GM12874 (cell line): ENCODE results near the gene WRNIP1.

Experiments
- CTCF ChIP-seq: IDR thresholded peaks from 2 replicates; pipeline ENCODE4 v1.5.1; 2011; ENCODE audit warnings: low read depth, mild to moderate bottlenecking, control low read depth, low read length, moderate library complexity; ENCODE audit not compliant: insufficient read depth

The WRNIP1 gene

DNA sequence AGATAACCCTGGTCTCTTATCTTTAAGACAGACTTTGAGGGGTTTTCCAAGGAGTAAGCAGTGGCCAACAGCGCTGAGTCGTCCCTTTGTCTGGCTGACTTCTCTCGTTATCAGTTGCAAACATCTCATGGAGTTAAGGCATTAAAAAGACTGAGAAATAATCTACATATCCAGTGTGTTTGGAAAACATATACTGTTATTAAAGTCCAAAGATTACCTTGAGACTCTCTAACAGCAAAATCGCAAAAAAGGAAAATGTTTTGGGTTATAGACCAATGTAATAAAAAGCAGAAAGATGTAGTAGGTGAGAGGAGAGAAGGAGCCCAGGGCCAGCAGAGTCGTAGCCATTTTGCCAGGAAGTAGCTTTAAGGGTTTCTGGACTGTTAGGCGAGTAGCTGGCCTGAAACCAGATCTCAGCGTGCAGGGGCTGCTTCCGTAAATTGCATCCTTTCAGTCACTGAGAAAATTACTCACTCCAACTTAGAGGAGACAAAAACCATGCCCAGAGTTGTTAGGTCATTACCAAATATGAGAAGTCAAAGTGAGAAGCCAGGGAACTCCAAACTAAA lies 39.1 kb upstream of the WRNIP1 start:
- TF ChIP-seq CTCF, result no peak

DNA sequence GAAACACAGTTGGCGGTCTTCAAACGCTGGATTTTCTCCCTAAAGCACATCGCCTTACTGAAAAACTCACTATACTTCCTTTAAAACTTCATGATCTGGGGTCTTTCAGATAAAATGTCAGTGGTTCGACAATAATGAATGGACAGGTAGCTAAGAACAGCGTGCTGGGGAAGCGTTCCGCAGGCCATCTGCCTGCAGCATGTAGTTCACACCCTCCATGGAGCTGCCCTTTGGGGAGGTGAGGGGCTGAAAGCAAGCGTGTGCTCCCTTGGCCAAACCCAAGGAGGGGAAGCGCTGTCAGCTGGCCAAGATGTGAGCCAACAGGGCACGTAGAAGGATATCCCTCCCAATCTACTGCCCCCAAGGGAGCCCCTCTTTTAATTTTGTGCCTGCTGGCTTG lies 35.3 kb upstream of the WRNIP1 start:
- no peak for TF ChIP-seq CTCF

DNA sequence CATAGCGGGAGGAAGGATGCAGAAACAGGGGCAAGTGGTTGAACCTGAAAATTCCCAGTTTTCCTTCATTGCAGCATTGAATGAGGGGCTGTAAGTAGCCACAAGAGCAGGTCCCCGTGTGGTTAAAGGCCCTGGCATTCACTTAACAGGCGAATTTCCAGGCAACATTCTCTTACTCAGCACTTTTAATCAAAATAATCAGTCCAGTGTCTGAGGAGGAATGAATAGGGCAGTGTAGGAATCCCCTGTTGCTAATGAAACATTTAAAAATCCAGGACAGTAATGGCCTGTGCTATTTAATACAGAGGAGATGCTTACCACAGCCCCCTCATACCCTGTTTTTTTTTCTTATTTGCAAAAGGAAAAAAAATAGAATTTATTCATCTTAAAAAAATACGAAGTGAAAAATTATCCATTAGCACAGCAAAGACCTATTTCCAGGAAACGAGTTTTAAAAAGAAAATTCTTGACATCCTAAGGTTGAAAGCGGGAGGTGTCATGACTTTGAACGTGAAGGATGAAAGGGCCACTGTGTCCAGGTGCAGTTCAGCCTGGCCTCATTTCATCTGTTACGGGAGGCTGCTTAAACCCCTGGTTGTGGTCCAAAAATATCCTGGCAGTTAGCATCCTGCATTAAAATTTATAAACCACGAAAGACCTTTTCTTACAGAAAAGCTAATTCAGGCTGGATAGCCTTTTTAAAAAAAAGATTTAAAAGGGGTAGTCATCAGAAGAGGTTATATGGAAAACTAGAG lies 34.7 kb upstream of the WRNIP1 start:
- no peak for TF ChIP-seq CTCF

GRCh38 chr6:2731281-2731909 lies 33.8 kb upstream of the WRNIP1 start:
- no peak for TF ChIP-seq CTCF

DNA sequence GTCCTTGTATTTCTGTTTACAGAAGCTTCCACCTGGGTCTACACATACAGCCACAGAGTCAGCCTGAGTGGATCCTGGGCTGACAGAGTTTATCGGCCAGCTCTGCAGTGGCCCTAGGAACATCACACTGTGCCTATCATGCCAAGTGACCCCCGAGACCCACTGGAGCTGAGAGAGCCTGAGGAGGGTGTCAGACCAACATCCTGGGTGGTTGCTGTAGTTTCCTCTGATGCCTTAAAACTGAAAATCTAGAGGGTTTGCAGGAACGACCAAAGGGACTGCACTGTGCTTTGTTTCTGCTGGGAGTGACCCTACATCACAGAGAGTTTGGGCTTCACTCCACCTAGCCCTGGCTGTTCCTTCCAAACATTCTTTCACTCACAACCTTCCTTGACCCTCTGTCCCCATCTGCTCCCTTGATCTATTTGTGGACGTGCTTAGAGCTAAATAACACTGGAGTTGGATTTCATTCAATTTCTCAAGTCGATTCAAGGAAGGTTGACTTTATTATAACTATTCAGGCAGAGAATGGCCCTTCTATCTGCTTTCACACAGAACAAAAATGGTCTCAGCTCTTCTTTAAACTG lies 32.6 kb upstream of the WRNIP1 start:
- no peak for TF ChIP-seq CTCF

DNA sequence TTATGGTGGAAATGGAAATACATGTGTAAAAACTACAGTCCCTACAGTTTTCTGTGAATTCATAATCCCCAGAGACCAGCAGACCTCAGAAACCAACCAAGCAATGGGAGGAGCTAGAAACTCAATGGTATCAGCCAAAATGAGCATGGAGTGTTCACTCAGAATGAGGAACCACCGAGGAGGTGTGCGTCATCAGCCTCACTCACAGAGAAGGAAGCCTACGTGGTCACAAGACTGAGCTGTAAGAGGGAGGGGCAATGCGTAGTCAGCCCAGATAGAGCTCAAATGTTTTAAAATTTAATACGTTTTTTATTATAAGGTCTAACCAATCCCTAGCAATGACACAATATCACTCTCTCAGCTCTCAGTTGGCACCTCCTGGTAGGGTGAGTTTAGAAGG lies 31.9 kb upstream of the WRNIP1 start:
- no peak for TF ChIP-seq CTCF

DNA sequence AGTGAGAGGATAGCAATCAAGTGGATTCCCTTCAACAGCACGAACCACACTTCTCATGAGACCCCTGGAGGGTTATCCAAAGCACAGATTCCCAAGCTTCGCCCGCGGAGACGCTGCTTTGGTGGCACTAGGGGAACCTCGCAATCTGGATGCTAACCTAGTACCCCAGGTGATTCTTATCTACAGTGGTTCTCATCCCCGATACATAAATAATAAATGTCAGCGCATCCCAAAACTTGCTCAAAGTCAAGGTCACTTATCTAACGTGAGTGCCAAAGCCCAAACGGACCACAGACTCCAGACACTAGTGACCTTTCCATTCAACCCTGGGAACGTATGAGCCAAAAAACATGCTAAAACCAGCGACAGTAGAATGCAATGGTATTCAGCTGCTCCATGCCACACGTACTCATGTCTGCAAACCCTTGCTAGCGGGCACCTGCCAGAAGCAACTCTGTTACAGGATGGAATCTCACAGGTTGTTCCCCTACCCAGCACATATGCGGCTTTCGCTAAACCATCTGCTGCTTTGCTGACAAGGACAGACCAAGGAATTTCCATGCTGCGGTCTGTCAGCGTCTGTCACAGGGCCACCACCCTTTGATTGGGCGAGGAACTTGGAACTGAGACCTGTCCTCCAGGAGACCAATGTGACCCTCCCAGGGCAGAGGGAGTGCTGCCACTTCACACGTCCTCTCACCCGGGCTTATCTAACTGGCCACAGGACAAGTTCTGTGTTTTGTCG lies 31.3 kb upstream of the WRNIP1 start:
- no peak for TF ChIP-seq CTCF
